ACC112 (cell line): ENCODE data around the gene ZNF628.
"Not testable (repeated sequence)": the region's sequence is repeated elsewhere in the genome, so short reads cannot be mapped to it uniquely, and the experiment has no call there.

Source experiments
- H2AFZ ChIP-seq: fragments of 200-600 bp; sonication (generic); one replicate; pipeline ENCODE4 v1.6.0; 2017; ENCODE audit warnings: antibody characterized with exemption, low read length; ENCODE audit not compliant: unreplicated experiment
- H3K27ac ChIP-seq: fragments of 200-600 bp; sonication (generic); 2 replicates; pipeline ENCODE4 v1.5.1; 2014; ENCODE audit warnings: low read depth, mild to moderate bottlenecking, antibody characterized with exemption, low read length, moderate library complexity
- H3K27me3 ChIP-seq: fragments of 200-600 bp; sonication (generic); 2 replicates; pipeline ENCODE4 v1.6.1; 2014; ENCODE audit warnings: mild to moderate bottlenecking, antibody characterized with exemption, low read length, moderate library complexity, mixed read lengths; ENCODE audit not compliant: insufficient read depth
- H3K36me3 ChIP-seq: fragments of 200-600 bp; sonication (generic); 2 replicates; pipeline ENCODE4 v1.6.1; 2016; ENCODE audit warnings: mild to moderate bottlenecking, antibody characterized with exemption, low read length, moderate library complexity, mixed read lengths; ENCODE audit not compliant: insufficient read depth
- H3K4me1 ChIP-seq: fragments of 200-600 bp; sonication (generic); one replicate; pipeline ENCODE4 v1.6.1; 2016; ENCODE audit warnings: low read length, mixed read lengths; ENCODE audit not compliant: insufficient read depth, unreplicated experiment, control insufficient read depth
- H3K4me3 ChIP-seq: fragments of 200-600 bp; sonication (generic); 2 replicates; pipeline ENCODE4 v1.5.1; 2014; ENCODE audit warnings: mild to moderate bottlenecking, low read depth, low read length
- H3K79me2 ChIP-seq: fragments of 200-600 bp; sonication (generic); one replicate; pipeline ENCODE4 v1.6.0; 2016; ENCODE audit warnings: low read length; ENCODE audit not compliant: control insufficient read depth, unreplicated experiment, insufficient read depth

ZNF628 gene

DNA sequence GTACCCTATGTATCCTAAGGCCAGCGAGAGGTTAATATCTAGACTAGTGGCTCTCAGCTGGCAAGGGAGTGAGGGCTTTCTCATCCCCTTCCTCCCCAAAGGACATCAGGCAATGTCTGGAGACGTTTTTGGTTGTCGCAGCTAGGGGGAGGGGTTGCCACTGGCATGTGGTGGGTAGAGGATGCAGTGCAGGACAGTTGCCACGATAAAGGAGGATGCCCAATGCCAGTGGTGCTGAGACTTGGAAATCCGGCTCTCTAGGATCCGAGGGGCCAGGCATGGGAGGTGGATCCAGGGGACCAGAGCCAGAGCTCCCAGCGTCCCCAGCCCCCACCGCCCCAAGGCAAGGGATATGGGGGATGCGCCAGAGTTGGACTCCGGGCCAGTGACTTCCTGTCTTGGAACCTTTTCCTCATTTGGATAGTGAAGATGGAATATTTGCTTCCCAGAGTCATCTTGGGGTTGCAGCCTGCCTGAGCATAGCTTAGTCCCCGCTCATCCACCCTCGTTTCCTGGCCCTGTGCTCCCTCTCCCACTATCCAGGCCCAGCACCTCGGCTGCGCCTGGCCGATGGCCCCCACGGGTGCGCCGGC lies 16.7 kb downstream of the ZNF628 start:
- H3K36me3 ChIP-seq: no peaks in the 10 kb centered on the region
- H3K27ac ChIP-seq: peak overlapping the region; percentile 80
- H3K4me3 ChIP-seq: peak overlapping the region; percentile 65
- no peaks in the 10 kb centered on the region for H3K27me3 ChIP-seq
- H2AFZ ChIP-seq: no peak overlapping the region
- H3K4me1 ChIP-seq: peaks cover 21% of the 10 kb centered on the region
- H3K79me2 ChIP-seq: peaks cover 8% of the 10 kb centered on the region

DNA sequence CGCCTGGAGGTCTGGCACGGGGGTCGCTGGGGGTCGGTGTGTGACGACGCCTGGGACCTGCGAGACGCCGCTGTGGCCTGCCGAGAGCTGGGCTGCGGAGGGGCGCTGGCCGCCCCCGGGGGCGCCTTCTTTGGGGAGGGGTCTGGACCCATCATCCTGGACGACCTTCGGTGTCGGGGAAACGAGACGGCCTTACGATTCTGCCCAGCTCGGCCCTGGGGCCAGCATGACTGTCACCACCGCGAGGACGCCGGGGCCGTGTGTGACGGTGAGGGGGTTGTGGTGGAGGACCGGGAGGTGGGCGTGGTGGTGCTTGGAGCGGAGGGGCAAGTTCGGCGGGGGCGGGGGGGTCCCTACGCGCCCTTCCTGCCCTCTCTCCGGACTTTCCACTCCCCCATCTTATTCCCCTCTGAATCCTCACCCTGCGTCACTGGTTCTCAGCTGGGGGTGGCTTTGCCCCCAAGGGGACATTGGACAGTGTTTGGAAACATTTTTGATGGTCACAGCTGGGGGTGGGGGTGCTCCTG lies 17.3 kb downstream of the ZNF628 start:
- H3K4me1 ChIP-seq: peaks cover 17% of the 10 kb centered on the region
- no peaks in the 10 kb centered on the region for H3K36me3 ChIP-seq
- H3K79me2 ChIP-seq: peaks cover 8% of the 10 kb centered on the region
- peak overlapping the region; percentile 12 for H2AFZ ChIP-seq
- H3K27me3 ChIP-seq: no peaks in the 10 kb centered on the region
- peak overlapping the region; percentile 80 for H3K27ac ChIP-seq
- peak overlapping the region; percentile 81 for H3K4me3 ChIP-seq

- Histone ChIP-seq H3K27me3 (no peaks in the 10 kb centered on the region), H3K4me1 (peaks cover 17% of the 10 kb centered on the region), H3K36me3 (no peaks in the 10 kb centered on the region), H3K4me3 (peak overlapping the region; percentile 81), H3K27ac (peak overlapping the region; percentile 80), H2AFZ (peak overlapping the region; percentile 43), H3K79me2 (peaks cover 8% of the 10 kb centered on the region)
These were observed 17.9 kb downstream of the ZNF628 start for GRCh38 chr19:55494172-55494761.

- Histone ChIP-seq H2AFZ (no peak overlapping the region), H3K4me1 (peaks cover 17% of the 10 kb centered on the region), H3K36me3 (no peaks in the 10 kb centered on the region), H3K27me3 (no peaks in the 10 kb centered on the region), H3K79me2 (peaks cover 8% of the 10 kb centered on the region), H3K4me3 (no peak overlapping the region), H3K27ac (no peak overlapping the region)
These were observed 19.4 kb downstream of the ZNF628 start for GRCh38 chr19:55495646-55496349.

GRCh38 chr19:55496820-55497219 lies 20.4 kb downstream of the ZNF628 start:
- not testable (repeated sequence) for H2AFZ ChIP-seq, H3K27me3 ChIP-seq, H3K4me3 ChIP-seq, H3K79me2 ChIP-seq, H3K36me3 ChIP-seq, H3K27ac ChIP-seq
- H3K4me1 ChIP-seq: peaks cover 17% of the 10 kb centered on the region

DNA sequence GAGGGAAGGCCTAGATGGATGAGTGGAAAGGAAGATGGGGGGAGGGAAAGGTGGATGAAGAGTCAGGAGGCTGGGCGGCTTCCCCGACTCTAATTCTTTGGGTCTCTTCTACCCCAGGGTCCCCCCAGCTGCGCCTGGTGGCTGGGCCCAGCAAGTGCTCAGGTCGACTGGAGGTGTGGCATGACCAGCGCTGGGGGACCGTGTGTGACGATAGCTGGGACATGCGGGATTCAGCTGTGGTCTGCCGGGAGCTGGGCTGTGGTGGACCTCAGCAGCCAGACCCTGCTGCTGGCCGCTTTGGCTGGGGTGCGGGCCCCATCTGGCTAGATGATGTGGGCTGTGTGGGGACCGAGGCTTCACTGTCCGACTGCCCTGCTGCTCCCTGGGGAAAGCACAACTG lies 21.3 kb downstream of the ZNF628 start:
- H3K4me3 ChIP-seq: no peak overlapping the region
- H3K36me3 ChIP-seq: no peaks in the 10 kb centered on the region
- peaks cover 8% of the 10 kb centered on the region for H3K79me2 ChIP-seq
- H2AFZ ChIP-seq: no peak overlapping the region
- H3K27me3 ChIP-seq: no peaks in the 10 kb centered on the region
- no peak overlapping the region for H3K27ac ChIP-seq
- peaks cover 17% of the 10 kb centered on the region for H3K4me1 ChIP-seq

GRCh38 chr19:55498246-55498840 lies 21.9 kb downstream of the ZNF628 start:
- H3K27ac ChIP-seq: no peak overlapping the region
- H3K4me3 ChIP-seq: no peak overlapping the region
- H2AFZ ChIP-seq: no peak overlapping the region
- no peaks in the 10 kb centered on the region for H3K27me3 ChIP-seq
- no peaks in the 10 kb centered on the region for H3K36me3 ChIP-seq
- peaks cover 10% of the 10 kb centered on the region for H3K79me2 ChIP-seq
- peaks cover 13% of the 10 kb centered on the region for H3K4me1 ChIP-seq

- H3K36me3 ChIP-seq: no peaks in the 10 kb centered on the region
- no peak overlapping the region for H2AFZ ChIP-seq
- no peaks in the 10 kb centered on the region for H3K27me3 ChIP-seq
- no peak overlapping the region for H3K4me3 ChIP-seq
- H3K79me2 ChIP-seq: peaks cover 4% of the 10 kb centered on the region
- no peaks in the 10 kb centered on the region for H3K4me1 ChIP-seq
- H3K27ac ChIP-seq: no peak overlapping the region
These were observed 24.0 kb downstream of the ZNF628 start for GRCh38 chr19:55500368-55500952.

GRCh38 chr19:55502197-55502952 lies 26.0 kb downstream of the ZNF628 start:
- peaks cover 2% of the 10 kb centered on the region for H3K79me2 ChIP-seq
- no peak overlapping the region for H3K4me3 ChIP-seq
- H2AFZ ChIP-seq: no peak overlapping the region
- H3K27ac ChIP-seq: no peak overlapping the region
- no peaks in the 10 kb centered on the region for H3K27me3 ChIP-seq
- H3K36me3 ChIP-seq: no peaks in the 10 kb centered on the region
- H3K4me1 ChIP-seq: no peaks in the 10 kb centered on the region

DNA sequence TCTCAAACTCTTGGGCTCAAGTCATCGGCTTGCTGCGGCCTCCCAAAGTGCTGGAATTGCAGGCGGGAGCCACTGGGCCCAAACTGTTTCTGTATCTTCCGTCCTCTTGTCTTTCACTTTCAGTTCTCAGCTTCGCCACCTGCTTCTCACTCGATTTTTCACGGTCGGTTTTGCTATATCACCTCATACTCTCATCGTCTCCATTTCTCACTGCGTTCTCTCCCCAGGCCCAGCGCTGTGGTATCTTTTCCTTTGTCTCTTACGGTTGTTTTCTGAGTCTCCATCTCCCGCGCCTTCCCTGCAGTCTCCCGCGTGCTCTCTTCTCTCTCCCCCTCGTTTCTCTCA lies 26.7 kb downstream of the ZNF628 start:
- Histone ChIP-seq H3K27ac (no peak overlapping the region), H3K4me1 (no peaks in the 10 kb centered on the region), H2AFZ (no peak overlapping the region), H3K27me3 (no peaks in the 10 kb centered on the region), H3K79me2 (peaks cover 2% of the 10 kb centered on the region), H3K36me3 (no peaks in the 10 kb centered on the region), H3K4me3 (peak overlapping the region; percentile 77)
